Measurements from ENCODE around the gene CNTNAP2. TPM values are rescaled to one million over a fixed set of nuclear protein-coding genes. Genes with fewer than 3 reads are reported as not detected.

CNTNAP2 gene
- total and polyA plus RNA-seq, 4 experiments from 2014 or later = 0.19 to 0.50 (median 0.20) TPM; not detected in 1

- Mint-ChIP-seq H3K27ac (no peak overlapping the region), H3K27me3 (no peaks in the 10 kb centered on the region), H3K9me3 (no peaks in the 10 kb centered on the region), H3K4me1 (no peaks in the 10 kb centered on the region), H3K4me3 (no peak overlapping the region), H3K36me3 (no peaks in the 10 kb centered on the region)
- Histone ChIP-seq H3K4me3 (ENCODE audit: low read length in 2 of 2) (no peak overlapping the region), H3K27ac (ENCODE audit: low read depth, low read length) (no peak overlapping the region), H3K27me3 (ENCODE audit: insufficient read depth, low read length) (no peaks in the 10 kb centered on the region), H3K36me3 (ENCODE audit: insufficient read depth, low read length) (no peaks in the 10 kb centered on the region), H3K4me1 (ENCODE audit: insufficient read depth, low read length) (no peaks in the 10 kb centered on the region), H3K9me3 (ENCODE audit: control insufficient read depth in 1 of 2, low read length in 2 of 2) (no peaks in the 10 kb centered on the region)
- no peak for DNase-seq
- POLR2A ChIA-PET (ENCODE audit: partially characterized antibody) = no interaction called here
- CTCF ChIA-PET (ENCODE audit: partially characterized antibody) = no interaction called here
- intact Hi-C loops (cut with micrococcal nuclease) = no loop called here
These were observed 1800.0 kb downstream of the CNTNAP2 start for GRCh38 chr7:147916573-147916972.

- intact Hi-C loops (cut with micrococcal nuclease) = no loop called here
- no peak overlapping the region for H3K27ac Mint-ChIP-seq
- DNase-seq = no peak
- Histone ChIP-seq H3K4me1 (ENCODE audit: insufficient read depth, low read length) (no peaks in the 10 kb centered on the region), H3K36me3 (ENCODE audit: insufficient read depth, low read length) (no peaks in the 10 kb centered on the region), H3K4me3 (ENCODE audit: low read length in 2 of 2) (no peak overlapping the region), H3K27ac (ENCODE audit: low read depth, low read length) (no peak overlapping the region), H3K9me3 (ENCODE audit: control insufficient read depth in 1 of 2, low read length in 2 of 2) (no peaks in the 10 kb centered on the region), H3K27me3 (ENCODE audit: insufficient read depth, low read length) (no peaks in the 10 kb centered on the region)
- no peaks in the 10 kb centered on the region for H3K4me1 Mint-ChIP-seq
- H3K9me3 Mint-ChIP-seq = peaks cover 0 to 3% (median 0%) of the 10 kb centered on the region in 8 donors
- ChIA-PET POLR2A (ENCODE audit: partially characterized antibody) (no interaction called here), CTCF (ENCODE audit: partially characterized antibody) (no interaction called here)
- no peak overlapping the region for H3K4me3 Mint-ChIP-seq
- H3K27me3 Mint-ChIP-seq = no peaks in the 10 kb centered on the region
- no peaks in the 10 kb centered on the region for H3K36me3 Mint-ChIP-seq
These were observed 1807.2 kb downstream of the CNTNAP2 start for GRCh38 chr7:147923841-147924240.

- Mint-ChIP-seq H3K36me3 (no peaks in the 10 kb centered on the region), H3K27ac (no peak overlapping the region), H3K9me3 (peaks cover 0 to 16% (median 6%) of the 10 kb centered on the region in 8 donors), H3K4me1 (no peaks in the 10 kb centered on the region), H3K4me3 (no peak overlapping the region), H3K27me3 (no peaks in the 10 kb centered on the region)
- ChIA-PET CTCF (ENCODE audit: partially characterized antibody) (no interaction called here), POLR2A (ENCODE audit: partially characterized antibody) (no interaction called here)
- H3K4me1 ChIP-seq (ENCODE audit: insufficient read depth, low read length) = no peaks in the 10 kb centered on the region
- H3K36me3 ChIP-seq (ENCODE audit: insufficient read depth, low read length) = no peaks in the 10 kb centered on the region
- intact Hi-C loops (cut with micrococcal nuclease) = no loop called here
- H3K9me3 ChIP-seq (ENCODE audit: control insufficient read depth in 1 of 2, low read length in 2 of 2) = no peaks in the 10 kb centered on the region
- no peak overlapping the region for H3K27ac ChIP-seq (ENCODE audit: low read depth, low read length)
- no peaks in the 10 kb centered on the region for H3K27me3 ChIP-seq (ENCODE audit: insufficient read depth, low read length)
- H3K4me3 ChIP-seq (ENCODE audit: low read length in 2 of 2) = no peak overlapping the region
- DNase-seq = no peak
These were observed 1820.8 kb downstream of the CNTNAP2 start for GRCh38 chr7:147937428-147937827.

GRCh38 chr7:147941381-147941780, 1824.8 kb downstream of the CNTNAP2 start:
- no peak for DNase-seq
- POLR2A ChIA-PET (ENCODE audit: partially characterized antibody) = no interaction called here
- no peak overlapping the region for H3K4me3 ChIP-seq (ENCODE audit: low read length in 2 of 2)
- intact Hi-C loops (cut with micrococcal nuclease) = no loop called here
- CTCF ChIA-PET (ENCODE audit: partially characterized antibody) = no interaction called here
- no peak overlapping the region for H3K27ac ChIP-seq (ENCODE audit: low read depth, low read length)
- H3K9me3 ChIP-seq (ENCODE audit: control insufficient read depth in 1 of 2, low read length in 2 of 2) = no peaks in the 10 kb centered on the region
- H3K36me3 ChIP-seq (ENCODE audit: insufficient read depth, low read length) = no peaks in the 10 kb centered on the region
- Mint-ChIP-seq H3K4me3 (no peak overlapping the region), H3K4me1 (no peaks in the 10 kb centered on the region), H3K27ac (no peak overlapping the region), H3K27me3 (no peaks in the 10 kb centered on the region), H3K9me3 (peaks cover 2 to 16% (median 5%) of the 10 kb centered on the region in 8 donors), H3K36me3 (no peaks in the 10 kb centered on the region)
- H3K4me1 ChIP-seq (ENCODE audit: insufficient read depth, low read length) = no peaks in the 10 kb centered on the region
- H3K27me3 ChIP-seq (ENCODE audit: insufficient read depth, low read length) = no peaks in the 10 kb centered on the region

GRCh38 chr7:147944321-147944720, 1827.7 kb downstream of the CNTNAP2 start:
- Histone ChIP-seq H3K27ac (ENCODE audit: low read depth, low read length) (no peak overlapping the region), H3K36me3 (ENCODE audit: insufficient read depth, low read length) (no peaks in the 10 kb centered on the region), H3K27me3 (ENCODE audit: insufficient read depth, low read length) (no peaks in the 10 kb centered on the region), H3K9me3 (ENCODE audit: control insufficient read depth in 1 of 2, low read length in 2 of 2) (no peaks in the 10 kb centered on the region), H3K4me1 (ENCODE audit: insufficient read depth, low read length) (no peaks in the 10 kb centered on the region), H3K4me3 (ENCODE audit: low read length in 2 of 2) (no peak overlapping the region)
- Mint-ChIP-seq H3K9me3 (peaks cover 0 to 21% (median 7%) of the 10 kb centered on the region in 8 donors), H3K36me3 (no peaks in the 10 kb centered on the region), H3K4me1 (no peaks in the 10 kb centered on the region), H3K27ac (no peak overlapping the region), H3K4me3 (no peak overlapping the region), H3K27me3 (no peaks in the 10 kb centered on the region)
- CTCF ChIA-PET (ENCODE audit: partially characterized antibody) = no interaction called here
- POLR2A ChIA-PET (ENCODE audit: partially characterized antibody) = no interaction called here
- no peak for DNase-seq
- intact Hi-C loops (cut with micrococcal nuclease) = no loop called here

GRCh38 chr7:147952918-147953317, 1836.3 kb downstream of the CNTNAP2 start:
- Histone ChIP-seq H3K9me3 (ENCODE audit: control insufficient read depth in 1 of 2, low read length in 2 of 2) (no peaks in the 10 kb centered on the region), H3K4me3 (ENCODE audit: low read length in 2 of 2) (no peak overlapping the region), H3K4me1 (ENCODE audit: insufficient read depth, low read length) (no peaks in the 10 kb centered on the region), H3K27ac (ENCODE audit: low read depth, low read length) (no peak overlapping the region), H3K27me3 (ENCODE audit: insufficient read depth, low read length) (no peaks in the 10 kb centered on the region), H3K36me3 (ENCODE audit: insufficient read depth, low read length) (no peaks in the 10 kb centered on the region)
- Mint-ChIP-seq H3K4me1 (no peaks in the 10 kb centered on the region), H3K4me3 (no peak overlapping the region), H3K36me3 (no peaks in the 10 kb centered on the region), H3K9me3 (peaks cover 0 to 9% (median 0%) of the 10 kb centered on the region in 8 donors), H3K27me3 (no peaks in the 10 kb centered on the region), H3K27ac (no peak overlapping the region)
- ChIA-PET POLR2A (ENCODE audit: partially characterized antibody) (no interaction called here), CTCF (ENCODE audit: partially characterized antibody) (no interaction called here)
- DNase-seq = no peak
- intact Hi-C loops (cut with micrococcal nuclease) = no loop called here

GRCh38 chr7:147968046-147968610, 1851.5 kb downstream of the CNTNAP2 start:
- POLR2A ChIA-PET (ENCODE audit: partially characterized antibody) = no interaction called here
- H3K27me3 ChIP-seq (ENCODE audit: insufficient read depth, low read length) = no peaks in the 10 kb centered on the region
- H3K27ac Mint-ChIP-seq = no peak overlapping the region
- H3K27me3 Mint-ChIP-seq = no peaks in the 10 kb centered on the region
- DNase-seq = no peak
- no peaks in the 10 kb centered on the region for H3K4me1 Mint-ChIP-seq
- H3K4me1 ChIP-seq (ENCODE audit: insufficient read depth, low read length) = no peaks in the 10 kb centered on the region
- H3K4me3 Mint-ChIP-seq = no peak overlapping the region
- intact Hi-C loops (cut with micrococcal nuclease) = no loop called here
- H3K9me3 ChIP-seq (ENCODE audit: control insufficient read depth in 1 of 2, low read length in 2 of 2) = no peaks in the 10 kb centered on the region
- H3K36me3 Mint-ChIP-seq = no peaks in the 10 kb centered on the region
- H3K27ac ChIP-seq (ENCODE audit: low read depth, low read length) = no peak overlapping the region
- no peak overlapping the region for H3K4me3 ChIP-seq (ENCODE audit: low read length in 2 of 2)
- peaks cover 0 to 2% (median 0%) of the 10 kb centered on the region in 8 donors for H3K9me3 Mint-ChIP-seq
- CTCF ChIA-PET (ENCODE audit: partially characterized antibody) = no interaction called here
- H3K36me3 ChIP-seq (ENCODE audit: insufficient read depth, low read length) = no peaks in the 10 kb centered on the region

- H3K36me3 ChIP-seq (ENCODE audit: insufficient read depth, low read length) = no peaks in the 10 kb centered on the region
- no peak for DNase-seq
- Mint-ChIP-seq H3K9me3 (peaks cover 0 to 4% (median 0%) of the 10 kb centered on the region in 8 donors), H3K27me3 (no peaks in the 10 kb centered on the region), H3K27ac (no peak overlapping the region), H3K4me3 (no peak overlapping the region), H3K36me3 (no peaks in the 10 kb centered on the region), H3K4me1 (no peaks in the 10 kb centered on the region)
- intact Hi-C loops (cut with micrococcal nuclease) = no loop called here
- H3K4me1 ChIP-seq (ENCODE audit: insufficient read depth, low read length) = no peaks in the 10 kb centered on the region
- H3K27me3 ChIP-seq (ENCODE audit: insufficient read depth, low read length) = no peaks in the 10 kb centered on the region
- H3K9me3 ChIP-seq (ENCODE audit: control insufficient read depth in 1 of 2, low read length in 2 of 2) = no peaks in the 10 kb centered on the region
- ChIA-PET POLR2A (ENCODE audit: partially characterized antibody) (no interaction called here), CTCF (ENCODE audit: partially characterized antibody) (no interaction called here)
- no peak overlapping the region for H3K27ac ChIP-seq (ENCODE audit: low read depth, low read length)
- H3K4me3 ChIP-seq (ENCODE audit: low read length in 2 of 2) = no peak overlapping the region
These were observed 1855.1 kb downstream of the CNTNAP2 start for GRCh38 chr7:147971606-147972110.
